HG02938 (cell line): ENCODE data around the gene DTNBP1.

ENCODE experiments used
- ATAC-seq: cut with Tn5 transposase; IDR thresholded peaks from one replicate; pipeline ENCODE4 v1.9.1; 2021; ENCODE audit warnings: mild to moderate bottlenecking, moderate library complexity; ENCODE audit not compliant: unreplicated experiment

Gene DTNBP1

DNA sequence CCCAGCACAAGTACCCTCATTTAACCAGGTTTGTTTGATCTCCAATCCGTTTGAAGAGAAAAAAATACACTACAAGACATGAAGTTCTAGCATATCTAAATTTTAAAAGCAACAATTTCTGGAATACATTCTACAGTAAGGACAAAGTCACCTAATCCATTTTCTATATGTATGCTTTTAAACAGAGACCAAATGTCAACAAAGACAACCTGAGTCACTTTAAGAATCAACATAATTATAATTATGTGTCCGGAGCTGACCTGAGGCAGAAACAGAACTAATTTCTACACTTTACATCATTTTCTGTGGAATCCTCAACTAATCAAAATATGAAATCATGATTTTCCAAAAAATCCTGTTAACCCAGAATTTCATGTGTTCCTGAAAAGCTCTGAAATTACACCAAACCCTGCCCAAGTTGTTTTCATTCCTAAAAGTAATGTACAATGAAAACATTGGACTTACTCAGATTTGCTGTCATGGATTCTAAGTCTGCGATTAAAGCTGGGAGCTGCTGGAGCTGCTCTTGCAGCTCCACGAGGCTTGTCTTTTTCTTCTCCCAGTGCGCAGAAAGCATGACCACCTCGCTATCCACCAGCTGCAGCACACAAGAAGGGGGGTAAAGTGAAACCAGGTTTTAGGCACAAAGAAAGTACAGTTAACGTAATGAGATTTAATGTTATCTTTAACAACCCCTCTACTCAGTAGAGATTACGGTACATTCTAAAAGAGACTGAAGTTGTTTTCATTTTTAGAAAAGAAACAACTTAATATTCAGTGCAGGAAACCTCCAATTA is 35.8 kb downstream of the DTNBP1 start:
- ATAC-seq, result no peak

DNA sequence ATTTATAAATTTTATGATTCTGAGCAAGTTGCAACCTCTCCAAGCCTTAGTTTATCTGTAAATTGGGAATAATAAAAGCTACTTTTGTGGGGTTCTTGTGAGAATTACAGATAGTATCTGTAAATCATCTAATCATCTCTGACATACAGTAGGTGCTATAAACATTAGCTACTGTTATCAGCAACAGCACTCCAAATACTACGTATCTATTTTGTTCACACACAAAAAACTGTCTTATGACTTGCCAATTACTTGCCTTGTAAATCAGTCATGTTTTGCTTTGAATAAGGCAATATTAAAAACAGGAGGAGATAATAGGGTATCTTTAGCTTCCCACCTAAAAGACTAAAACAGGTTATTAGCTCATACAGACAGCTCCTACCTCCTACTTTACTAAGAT is 36.7 kb downstream of the DTNBP1 start:
- no peak for ATAC-seq

DNA sequence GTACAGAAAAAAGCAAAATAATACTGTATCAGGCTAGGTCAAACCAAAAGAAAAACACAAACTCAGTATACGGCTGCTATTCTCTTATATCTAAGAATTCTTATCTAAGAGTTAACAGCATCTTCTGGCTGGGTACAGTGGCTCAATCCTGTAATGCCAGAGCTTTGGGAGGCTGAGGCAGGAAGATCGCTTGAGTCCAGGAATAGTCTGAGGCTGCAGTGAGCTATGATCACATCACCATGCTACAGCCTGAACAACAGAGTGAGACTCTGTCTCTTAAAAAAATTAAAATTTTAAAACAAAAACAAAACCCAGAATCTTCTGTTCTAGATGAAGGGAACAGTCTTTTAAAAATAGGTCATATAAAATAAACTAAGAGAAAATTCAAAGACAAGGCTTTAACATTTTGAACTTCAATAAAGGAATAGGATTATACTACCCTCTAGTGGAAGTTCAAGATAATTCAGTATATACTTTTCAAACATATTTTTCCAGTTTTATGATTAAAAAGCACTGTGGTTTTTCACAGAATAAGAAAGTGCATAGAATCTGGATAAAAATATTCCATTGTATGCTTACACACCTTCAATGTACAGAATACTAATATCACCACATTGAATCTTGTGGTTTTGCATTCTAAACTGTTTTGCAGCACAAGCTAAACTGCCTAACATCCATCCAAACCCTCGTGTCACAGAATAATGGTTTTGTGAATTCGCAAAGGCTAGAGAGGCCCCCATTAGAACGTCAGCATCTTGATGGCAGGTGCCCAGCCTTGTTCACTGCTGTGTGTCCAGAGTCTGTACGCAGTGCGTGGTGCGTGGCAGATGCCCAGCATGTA is 39.3 kb downstream of the DTNBP1 start:
- no peak for ATAC-seq

DNA sequence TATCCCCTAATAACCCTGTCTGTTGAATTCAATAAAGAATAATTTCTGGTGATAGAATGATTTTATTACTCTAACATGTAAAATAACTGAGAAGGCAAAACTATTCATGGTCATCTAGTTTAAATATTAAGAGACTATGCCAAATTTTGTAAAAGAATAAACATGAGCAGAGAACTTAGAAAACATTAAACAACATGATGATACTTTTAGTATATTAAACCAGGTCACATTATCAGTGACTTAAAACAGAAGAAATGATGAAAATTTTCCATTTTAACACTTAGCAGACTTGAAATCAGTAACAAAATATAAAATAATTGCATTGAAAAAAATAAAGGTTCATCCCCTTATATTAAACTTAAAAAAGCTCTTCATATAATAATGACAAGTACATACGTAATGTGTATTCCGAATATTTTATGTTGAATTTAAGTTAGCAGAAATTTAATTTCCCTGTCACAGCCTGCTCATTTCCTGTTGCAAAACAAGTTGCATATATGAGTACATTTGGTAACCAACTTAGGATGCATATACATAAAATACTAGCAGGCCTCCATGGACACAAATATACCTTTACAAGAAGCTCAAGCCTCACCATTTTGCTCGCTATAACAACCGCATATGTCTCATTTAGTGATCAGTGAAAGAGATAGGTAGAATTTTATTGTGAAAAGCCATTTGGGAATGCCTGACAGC is 40.6 kb downstream of the DTNBP1 start:
- no peak for ATAC-seq

DNA sequence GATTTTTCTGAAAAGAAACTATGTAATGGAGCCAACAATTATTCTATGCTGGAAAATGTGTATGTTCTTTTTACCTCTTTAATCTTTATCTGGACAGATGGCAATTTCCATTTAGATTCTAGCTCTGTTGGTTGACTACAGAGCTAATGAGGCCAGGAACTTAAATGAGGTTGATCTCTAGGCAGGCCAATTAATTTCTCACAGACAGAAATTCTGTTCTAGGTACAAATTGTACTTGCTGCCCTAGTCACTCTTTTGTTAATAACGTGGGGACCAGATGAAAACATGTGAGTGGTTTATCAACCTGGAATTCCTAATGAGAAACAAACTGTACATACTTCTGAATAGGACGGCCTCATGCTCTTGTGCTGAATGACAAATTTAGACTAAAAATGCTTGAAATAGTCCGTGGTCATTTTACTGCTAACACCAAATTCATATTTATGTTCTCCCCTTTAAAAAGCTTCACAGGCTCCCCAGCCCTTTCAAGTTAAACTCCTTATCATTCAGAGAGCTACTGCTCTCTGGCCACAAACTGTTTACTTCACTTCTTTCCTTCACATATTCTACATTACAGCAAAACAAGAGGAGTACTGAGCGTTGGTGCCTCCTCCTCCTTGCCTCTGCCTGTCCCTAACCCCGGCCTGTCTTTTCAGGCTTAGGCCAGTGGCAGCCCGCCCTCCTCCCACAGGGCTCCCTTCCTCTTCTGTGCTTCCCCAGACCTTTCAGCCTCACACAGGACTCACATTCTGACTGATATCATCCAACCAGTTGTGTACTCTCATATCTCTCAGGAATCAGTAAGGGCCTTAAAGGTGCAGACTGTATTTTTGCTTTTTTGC is 41.4 kb downstream of the DTNBP1 start:
- peak; percentile 85 for ATAC-seq

DNA sequence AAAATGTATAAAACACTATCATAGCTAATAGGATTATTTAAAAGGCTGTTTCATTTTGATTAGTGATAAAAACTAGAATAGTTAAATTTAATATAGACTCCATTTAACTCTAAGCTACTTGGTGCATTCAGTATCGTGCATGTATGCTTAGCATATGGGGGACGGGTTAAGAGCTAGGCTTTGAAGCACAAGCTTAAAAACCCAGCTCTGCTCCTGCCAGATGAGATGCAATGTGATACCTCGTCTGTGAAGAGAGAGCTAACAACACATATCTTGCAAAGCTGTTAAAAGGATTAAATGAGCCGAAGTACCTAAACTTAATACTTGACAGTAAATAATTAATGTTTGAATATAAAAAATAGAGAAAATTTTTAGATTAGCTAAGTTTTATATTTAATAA is 42.2 kb downstream of the DTNBP1 start:
- no peak for ATAC-seq

DNA sequence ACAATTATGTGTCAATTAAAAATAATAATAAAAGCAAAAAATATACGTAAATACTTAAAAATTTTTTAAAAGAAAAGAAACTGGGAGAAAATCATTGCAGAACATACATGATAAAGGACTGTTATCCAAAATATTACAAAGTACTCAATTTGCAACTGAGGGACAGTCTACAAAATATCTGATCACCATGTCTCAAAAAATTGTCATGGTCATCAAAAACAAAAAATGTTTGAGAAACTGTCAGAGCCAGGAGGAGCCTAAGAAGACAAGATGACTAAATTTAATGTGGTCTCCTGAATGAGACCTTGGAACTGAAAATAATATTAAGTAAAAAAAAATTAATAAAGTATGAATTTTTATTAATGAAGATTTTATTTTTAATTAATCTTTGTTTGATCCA is 43.5 kb downstream of the DTNBP1 start:
- ATAC-seq, result no peak

DNA sequence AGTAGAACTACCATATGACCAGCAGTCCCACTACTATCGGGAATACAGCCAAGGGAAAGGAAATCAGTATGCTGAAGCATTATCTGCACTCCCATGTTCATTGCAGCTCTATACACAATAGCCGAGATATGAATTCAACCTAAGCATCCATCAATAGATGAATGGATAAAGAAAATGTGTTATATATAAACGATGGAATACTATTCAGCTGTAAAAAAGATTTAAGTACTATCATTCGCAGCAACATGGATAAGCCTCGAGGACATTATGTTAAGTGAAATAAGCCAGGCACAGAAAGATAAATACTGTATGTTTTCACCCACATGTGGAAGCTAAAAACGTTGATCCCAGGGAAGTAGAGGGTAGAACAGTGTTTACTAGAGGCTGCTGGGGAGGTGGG is 44.1 kb downstream of the DTNBP1 start:
- no peak for ATAC-seq

DNA sequence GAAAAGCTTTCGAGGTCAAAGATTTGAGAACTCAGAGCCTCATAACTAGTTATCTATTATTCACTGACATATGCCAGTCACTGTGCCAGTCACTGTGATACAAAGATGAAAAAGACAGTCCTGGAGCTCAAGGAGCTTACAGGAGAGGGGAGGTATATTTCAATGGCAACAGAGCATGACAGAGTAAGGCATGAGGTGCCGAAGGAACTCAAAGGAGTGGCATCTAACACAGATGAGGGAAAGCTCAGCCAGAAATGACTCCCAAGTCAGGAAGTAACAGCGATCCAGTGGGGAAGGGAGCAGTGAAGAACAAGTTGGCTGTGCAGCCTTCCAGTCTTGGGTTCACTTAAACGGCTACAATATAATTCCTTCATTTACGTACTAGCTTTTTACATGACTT is 46.6 kb downstream of the DTNBP1 start:
- no peak for ATAC-seq

DNA sequence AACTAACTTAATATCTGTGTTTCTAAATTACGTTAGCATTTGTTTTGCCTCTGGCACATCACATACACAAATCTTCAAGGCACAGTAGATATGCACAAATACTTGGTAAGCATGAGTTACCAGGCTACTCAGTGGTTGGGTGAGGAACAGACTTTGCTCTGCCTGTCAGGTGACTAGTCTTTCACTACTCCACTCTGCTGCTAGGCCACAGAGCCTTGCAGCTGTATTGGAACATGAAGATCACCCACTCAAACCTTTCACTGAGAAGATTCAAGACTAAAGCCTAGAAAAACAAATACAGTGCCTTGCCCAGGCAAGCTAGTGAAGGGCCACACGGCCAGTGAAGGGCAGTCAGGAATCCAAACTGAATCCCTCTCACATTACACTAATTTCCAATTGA is 47.0 kb downstream of the DTNBP1 start:
- ATAC-seq, result peak; percentile 70

DNA sequence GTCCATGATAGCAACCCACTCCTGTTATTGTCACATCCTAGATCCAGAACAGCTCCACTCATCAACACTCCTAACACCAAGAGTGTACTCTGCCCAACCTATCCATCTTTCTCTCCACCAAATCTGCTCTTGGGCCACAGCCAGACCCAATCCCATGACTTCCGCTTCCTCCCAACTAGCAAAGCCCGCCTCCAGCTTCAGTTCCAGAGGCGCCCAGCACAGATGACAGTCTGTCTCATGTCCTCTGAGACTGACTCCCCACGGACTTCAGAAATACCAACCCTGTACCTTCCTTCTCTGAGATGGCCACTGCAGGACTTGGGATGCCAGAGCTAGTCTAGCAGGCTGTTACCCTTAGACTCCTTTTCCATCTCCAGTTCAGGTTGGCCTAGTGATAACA is 48.6 kb downstream of the DTNBP1 start:
- no peak for ATAC-seq

DNA sequence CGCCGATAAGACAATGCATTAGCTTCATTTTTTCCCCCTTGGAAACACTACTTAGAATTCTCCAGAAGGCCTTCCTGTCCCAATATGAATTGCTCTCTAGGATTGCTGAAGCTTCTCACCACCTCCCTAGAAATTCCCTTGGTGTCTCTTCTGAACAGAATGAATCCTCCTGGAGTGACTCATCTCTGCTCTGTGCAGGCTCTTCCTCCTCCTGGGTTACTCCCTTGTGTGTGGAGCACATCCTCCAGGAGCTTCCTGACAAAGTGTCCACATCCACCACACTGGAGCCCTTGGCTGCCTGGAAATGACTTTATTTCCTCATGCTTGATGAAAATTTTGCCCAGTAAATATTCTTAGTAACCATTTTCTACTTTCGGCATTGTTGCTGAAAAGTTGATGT is 54.4 kb downstream of the DTNBP1 start:
- no peak for ATAC-seq

DNA sequence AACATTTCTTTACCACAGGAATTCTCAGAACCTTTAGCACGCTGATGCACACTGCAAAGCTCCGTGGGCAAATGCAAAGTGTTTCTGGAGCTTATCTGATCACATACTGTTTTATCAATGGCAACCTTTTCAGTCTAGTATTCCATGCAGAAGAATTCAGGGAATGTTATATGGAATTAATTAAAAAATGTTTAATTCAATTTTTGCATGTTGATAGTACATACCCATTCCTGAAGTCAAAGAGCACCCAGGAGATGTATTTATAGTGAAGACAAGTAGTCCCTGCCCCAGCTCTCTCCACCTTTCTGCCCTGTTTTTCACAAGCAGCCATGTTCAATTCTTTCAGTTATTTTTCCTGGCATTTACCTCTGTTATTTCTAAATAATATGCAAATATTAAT is 55.2 kb downstream of the DTNBP1 start:
- ATAC-seq, result no peak

DNA sequence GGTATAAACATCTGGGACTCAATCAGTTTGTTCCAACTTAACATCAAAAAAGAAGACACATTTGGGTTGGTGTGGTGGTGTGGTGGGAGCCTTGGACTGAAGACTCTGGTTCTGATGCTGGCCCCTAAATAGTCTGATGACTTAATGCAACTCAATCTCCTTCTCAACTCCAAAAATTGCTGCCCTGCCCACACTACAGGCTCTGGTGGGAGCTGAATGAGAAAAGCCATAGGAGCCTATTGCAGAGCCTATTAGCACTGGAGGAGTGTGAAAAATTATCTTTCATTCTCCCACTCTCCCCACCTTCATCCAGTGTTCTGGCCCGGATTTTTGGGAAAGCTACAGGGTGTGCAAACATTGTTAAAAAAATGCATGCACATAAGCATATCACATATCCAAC is 56.5 kb downstream of the DTNBP1 start:
- ATAC-seq, result no peak

DNA sequence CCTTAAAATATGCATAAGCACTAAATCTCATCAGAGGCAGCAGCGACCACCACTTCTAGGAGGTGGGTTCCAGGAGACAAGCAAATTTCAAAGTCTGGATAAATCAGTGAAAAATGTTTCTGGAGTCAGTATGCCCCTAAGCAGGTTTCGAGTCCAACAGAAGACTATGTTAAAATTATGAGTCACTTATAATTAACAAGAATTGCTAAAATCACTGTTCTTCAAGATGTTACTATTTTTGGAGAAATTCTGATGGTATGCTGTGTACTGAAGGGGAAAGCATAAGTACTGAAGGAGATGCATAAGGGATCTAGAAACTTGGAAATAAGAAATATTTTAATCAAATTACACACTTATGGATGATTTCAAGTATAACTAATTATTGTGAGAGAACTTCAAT is 58.0 kb downstream of the DTNBP1 start:
- ATAC-seq, result no peak

DNA sequence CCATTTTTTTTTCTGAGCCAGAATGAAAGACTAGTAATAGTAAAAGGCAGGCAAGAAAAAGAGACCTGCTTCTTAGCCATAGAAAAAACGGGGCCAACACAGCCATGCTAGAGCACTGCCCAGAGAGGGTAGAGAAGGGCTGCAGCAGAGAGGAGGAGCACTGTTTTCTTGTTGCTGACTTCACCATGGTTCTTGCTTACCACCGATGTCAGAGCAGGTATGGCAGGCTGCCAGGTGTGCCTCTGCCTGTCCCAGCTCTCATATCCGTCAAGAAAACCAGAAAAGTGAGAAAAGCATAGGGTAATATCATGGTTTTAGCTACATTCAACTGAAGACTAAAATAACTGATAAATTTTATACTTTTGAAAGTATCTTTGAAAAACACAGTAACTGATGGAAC is 60.7 kb downstream of the DTNBP1 start:
- ATAC-seq, result no peak

DNA sequence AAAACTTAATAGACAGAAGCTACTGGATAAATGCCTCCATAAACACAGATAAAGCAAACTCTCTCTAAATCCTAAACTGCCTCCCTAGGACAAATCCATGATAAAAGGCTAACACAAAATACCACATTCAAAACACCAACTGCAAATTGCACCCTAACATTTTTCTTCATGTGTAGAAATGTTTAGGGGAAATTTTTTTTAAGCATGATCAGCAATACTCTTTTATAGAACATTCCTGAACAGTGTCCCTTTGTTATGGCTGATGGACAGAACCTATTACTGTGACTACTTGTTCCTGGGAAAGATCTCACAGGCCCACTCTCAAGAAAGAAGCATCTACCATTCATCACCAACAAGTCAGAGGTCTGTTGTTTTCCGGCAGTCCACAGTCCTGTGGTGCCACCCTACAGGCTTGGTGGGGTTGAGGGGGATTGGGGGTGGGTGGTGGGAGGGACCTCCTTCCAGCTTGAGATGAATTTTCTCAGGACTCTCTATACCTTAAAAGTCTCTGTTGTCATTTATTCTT is 64.5 kb downstream of the DTNBP1 start:
- no peak for ATAC-seq

DNA sequence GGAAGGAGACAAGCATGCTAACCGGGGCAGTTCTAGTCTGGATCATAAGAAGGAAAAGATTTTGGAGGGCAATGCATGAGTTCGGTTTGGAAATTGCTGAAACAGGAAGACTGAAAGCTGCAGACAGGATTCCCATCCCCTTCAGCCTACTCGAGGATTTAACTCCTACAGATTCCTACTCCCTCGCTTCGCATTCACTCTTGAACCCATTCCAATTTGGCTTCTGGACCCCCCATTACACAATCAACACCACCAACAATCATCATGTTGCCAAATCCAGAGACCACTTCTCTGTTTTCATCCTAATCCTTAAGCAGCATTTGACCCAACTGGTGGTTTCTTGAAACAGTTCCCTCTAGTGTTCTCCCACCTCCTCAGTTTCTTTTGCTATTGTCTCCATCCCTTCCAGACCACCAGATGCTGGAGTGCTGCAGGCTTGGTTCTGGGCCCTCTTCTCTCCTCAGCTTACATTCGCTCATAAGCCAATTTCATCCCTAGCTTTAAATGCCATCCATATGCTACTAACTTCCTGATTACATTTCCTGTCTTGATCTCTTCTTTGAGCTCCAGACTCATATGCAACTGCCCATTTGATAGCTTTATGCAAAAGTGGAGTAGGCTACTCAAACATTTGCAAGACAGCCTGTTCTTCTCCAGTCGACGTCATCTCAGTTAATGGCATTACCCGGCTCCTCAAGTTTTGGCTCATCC is 66.5 kb downstream of the DTNBP1 start:
- ATAC-seq, result no peak

DNA sequence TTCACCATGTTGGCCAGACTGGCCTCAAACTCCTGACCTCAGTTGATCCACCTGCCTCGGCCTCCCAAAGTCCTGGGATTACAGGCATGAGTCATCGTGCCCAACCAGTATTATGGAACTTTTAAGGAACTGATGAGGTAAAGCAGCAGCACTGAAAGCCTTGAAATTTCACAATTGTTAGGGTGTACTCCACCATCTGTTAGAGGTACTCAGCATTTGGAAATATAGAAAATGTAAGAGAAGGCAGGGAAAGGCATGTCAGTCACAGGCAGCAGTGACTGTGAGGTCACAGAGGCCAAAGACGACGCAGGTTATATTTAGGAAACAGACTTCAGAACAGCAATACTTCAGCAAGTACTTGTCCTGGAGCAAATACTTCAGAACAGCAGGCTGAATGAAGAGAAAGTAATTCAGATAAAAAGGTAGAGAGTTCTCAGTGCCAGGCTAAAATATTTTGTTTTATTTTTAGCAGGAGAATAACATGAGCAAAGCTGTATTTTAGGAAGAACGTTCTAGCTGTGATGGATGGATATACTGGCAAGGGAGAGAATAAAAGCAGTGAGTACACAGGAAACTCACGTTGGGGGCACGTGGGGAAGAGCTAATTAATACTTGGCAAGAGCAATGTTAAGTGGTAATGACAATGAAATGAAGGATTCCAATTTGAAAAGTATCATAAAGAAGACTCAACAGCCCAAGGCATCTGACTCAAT is 67.2 kb downstream of the DTNBP1 start:
- no peak for ATAC-seq
